GM12865 (cell line): Measurements from ENCODE around the gene SLC2A4.
A peak's percentile ranks its signal among the peaks of the same experiment; 100 is the strongest.

Source experiments
- DNase-seq: peaks from one replicate; pipeline ENCODE4 v3.0.0; 2010; ENCODE audit warnings: low read depth
- H3K4me3 ChIP-seq: 2 replicates; pipeline ENCODE4 v1.5.1; 2011; ENCODE audit warnings: mild to moderate bottlenecking, low read depth, low read length, control low read depth
- TF ChIP-seq, protein P1 (sequence below): IDR thresholded peaks from 2 replicates; pipeline ENCODE4 v1.5.1; 2011; ENCODE audit warnings: low read length, control low read depth, low read depth, inconsistent platforms; ENCODE audit not compliant: insufficient read depth; ENCODE audit errors: missing control alignments

The SLC2A4 gene

DNA sequence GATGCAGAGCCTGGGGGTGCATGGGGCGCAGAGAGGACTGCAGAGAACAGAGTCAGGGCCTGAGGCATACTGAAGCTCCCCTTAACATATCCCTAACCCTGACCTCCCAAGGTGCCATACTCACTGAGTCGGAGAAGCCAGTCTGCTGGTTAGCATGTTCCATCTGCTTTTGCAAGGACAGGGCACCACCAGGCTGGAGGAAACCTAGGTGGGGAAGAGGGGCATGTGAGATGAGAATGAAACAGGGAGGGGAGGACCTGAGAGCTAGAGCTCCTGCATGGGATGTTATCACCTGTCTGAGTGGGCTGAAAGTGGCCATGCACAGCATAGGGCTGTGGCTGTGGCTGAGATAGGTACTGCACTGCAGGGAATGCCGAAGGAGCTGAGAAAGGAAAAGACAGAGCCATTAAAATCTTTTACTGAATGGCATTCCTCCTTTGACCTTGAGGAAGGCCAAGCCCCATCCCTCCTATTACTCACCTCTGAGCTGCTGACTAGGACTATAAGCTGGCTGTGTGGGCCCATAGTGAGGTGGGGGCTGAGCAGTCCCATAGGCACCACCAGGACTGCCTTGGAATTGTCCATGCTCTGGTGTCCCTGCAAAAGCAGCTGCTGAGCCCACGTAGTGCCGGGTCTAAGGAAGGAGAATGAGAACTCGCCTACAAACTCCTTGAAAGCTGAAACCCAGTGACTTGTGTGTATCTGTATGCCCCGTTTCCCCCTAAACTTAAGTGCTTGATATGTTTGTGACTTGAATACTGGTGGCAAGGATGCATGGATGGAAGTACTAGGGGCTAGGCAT, 31.8 kb downstream of the SLC2A4 start:
- DNase-seq: peak; percentile 57
- H3K4me3 ChIP-seq: no peak overlapping the region
- TF ChIP-seq, protein P1, sequence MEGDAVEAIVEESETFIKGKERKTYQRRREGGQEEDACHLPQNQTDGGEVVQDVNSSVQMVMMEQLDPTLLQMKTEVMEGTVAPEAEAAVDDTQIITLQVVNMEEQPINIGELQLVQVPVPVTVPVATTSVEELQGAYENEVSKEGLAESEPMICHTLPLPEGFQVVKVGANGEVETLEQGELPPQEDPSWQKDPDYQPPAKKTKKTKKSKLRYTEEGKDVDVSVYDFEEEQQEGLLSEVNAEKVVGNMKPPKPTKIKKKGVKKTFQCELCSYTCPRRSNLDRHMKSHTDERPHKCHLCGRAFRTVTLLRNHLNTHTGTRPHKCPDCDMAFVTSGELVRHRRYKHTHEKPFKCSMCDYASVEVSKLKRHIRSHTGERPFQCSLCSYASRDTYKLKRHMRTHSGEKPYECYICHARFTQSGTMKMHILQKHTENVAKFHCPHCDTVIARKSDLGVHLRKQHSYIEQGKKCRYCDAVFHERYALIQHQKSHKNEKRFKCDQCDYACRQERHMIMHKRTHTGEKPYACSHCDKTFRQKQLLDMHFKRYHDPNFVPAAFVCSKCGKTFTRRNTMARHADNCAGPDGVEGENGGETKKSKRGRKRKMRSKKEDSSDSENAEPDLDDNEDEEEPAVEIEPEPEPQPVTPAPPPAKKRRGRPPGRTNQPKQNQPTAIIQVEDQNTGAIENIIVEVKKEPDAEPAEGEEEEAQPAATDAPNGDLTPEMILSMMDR: no peak

DNA sequence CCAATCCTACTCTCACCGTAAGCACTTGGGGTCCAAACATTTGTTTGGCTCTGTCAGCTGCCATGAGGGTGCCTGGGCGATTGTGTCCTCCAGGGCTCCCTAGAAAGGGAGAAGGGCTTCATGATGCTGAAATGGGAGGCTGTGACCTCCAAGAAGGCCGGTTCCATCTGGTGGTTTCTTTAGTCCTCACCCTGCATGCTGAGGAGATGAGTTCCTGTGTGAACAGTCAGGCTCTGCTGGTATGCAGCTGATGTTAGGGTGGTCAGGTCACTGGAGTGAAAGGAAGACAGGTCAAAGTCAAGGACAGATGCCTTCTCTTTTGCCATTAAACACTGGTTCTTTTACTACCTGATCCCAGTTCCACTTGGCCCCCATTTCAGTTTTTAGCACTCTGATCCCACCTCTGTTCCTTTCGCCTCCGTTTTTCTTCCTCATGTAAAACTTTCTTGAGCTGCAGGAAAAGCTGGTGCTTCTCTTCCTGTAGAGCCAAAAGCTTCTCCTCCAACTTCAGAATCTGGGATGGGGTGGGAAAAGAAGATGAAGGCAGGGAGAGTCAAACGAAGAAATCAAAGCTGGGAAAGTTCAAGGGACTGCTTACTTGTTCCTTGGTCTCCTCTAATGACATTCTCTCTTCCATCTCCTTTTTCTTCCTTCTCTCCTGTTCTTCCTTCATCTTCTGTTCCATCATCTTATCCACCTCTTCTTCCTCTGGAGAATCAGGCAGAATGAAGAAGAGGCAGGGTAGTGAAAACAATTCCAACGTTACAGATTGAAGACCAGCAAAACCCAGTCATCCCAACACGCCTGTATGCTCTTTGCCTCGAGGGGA, 32.6 kb downstream of the SLC2A4 start:
- peak; percentile 47 for DNase-seq
- H3K4me3 ChIP-seq: peak overlapping the region; percentile 64
- TF ChIP-seq, protein P1: no peak

DNA sequence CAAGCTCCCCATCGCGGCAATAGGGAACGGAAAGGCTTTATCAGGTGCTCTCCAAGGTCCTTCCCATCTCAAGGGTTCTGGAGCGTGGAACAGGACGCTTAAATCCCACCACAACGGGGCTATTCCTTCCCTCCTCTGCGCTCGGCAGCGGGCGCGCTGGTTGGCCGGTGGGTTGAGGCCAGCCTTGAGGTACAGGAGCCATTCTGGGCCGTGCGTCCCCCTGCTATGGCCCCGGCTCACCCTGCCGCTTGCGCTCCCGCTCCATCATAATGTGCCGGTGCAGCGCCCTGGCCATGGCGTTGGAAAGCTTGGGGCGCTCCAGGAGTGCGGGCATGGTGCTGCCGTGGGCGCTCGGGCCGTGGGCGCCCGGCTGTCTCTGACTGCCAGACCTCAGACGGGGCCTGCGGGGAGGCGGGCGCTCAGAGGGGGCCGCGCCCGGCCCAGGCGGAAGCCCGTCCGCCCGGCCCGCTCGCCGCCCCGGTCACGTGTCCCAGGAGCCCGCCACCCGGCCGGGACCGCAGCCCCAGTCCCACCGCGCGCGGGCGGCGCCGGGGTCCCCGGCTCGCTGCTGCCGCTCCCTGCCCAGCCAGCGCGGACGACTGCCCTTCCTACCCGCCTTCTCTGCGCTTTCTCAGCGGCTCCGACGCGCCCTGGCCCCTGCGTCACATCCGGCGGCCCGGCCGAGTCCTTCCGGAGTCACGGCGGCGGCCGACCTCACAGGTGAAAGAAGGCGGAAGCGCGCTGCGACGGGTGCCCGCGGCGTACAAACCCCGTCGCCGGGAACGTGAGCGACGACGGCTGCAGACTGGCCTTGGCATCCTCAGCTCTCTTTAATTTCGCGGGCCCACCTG, 33.4 kb downstream of the SLC2A4 start, which contains the start of gene GPS2:
GPS2 (minus strand) TSS at position 642 of the 851 bp plus-strand sequence; CDS start at position 334, 308 bp downstream.
- TF ChIP-seq, protein P1: no peak
- H3K4me3 ChIP-seq: peak within 1 kb of the TSS; percentile 64
- peak; percentile 93 for DNase-seq

DNA sequence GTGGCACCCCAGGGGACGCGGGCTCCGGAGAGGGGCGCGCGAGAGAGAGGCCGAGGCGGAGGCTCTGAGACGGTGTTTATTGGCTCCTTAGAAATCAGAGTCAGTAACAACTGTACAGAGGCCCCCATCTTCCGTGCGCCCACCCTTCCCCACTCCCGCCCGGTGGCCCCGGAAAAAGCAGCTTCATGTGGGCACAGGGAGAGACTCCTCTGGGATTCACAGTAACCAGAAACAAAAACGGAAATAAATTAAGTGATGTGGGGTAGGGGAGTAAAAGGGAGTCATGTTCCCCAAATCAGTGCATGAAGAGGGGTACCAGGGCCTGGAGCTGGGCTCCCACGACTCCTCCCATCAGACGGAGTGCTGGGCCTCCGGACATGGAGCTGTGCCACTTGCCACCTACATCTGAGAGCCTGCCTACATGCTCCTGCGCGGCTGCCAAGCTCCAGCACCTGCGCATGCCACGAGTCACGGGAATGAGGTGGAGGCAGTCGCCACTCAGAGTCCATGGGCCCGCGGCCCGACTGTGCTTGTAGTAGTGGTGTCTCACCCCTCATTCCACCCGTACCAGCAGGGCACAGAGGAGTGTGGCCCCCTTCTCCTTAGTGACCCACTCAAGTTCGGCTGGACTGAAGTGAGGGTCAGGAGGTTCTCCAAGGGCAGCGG, 34.2 kb downstream of the SLC2A4 start:
- TF ChIP-seq, protein P1: no peak
- no peak for DNase-seq
- peak overlapping the region; percentile 64 for H3K4me3 ChIP-seq

DNA sequence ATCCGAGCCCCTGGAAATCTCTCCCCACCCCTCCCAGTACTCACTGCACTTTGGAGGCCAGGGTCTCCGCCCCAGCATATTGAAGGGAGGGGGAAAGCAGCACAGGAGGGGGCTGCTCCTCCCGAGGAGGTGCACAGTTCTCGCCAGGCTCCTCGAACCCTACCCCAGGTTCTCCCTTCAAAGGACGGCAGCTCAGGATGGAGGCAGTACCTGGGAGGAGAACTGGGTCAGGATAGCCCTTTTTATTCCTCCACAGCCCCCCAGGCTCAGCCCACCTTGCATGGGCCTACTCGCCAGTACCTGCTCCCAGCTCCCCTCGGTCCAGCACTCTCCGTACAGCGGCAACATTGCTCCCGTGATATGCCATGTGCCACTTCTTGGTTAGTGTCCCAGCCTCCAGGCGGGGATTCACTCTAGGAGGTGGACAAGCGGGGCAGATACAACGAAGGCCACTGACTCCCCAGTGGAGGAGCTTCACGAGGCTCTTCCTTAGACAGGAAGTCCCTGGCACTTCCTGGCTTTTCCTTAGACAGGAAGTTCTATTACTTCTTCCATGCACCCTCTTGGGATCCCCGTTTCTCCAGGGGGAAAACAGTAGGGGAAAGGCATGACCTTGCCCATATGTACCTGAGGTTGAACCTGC, 35.8 kb downstream of the SLC2A4 start:
- TF ChIP-seq, protein P1: no peak
- H3K4me3 ChIP-seq: no peak overlapping the region
- DNase-seq: no peak
